Inflammatory macrophage treated with lipopolysaccharide for 1 hour (primary cell): Measurements from ENCODE around the gene SYTL2.
A peak's percentile ranks its signal among the peaks of the same experiment; 100 is the strongest.

Experiments
- DNase-seq, 2 donors: peaks; one replicate each; pipeline ENCODE4 v3.0.0-alpha.2; 2020 to 2022

The SYTL2 gene

GRCh38 chr11:85726381-85726780, 84.6 kb downstream of the SYTL2 start:
- DNase-seq: no peak

DNA sequence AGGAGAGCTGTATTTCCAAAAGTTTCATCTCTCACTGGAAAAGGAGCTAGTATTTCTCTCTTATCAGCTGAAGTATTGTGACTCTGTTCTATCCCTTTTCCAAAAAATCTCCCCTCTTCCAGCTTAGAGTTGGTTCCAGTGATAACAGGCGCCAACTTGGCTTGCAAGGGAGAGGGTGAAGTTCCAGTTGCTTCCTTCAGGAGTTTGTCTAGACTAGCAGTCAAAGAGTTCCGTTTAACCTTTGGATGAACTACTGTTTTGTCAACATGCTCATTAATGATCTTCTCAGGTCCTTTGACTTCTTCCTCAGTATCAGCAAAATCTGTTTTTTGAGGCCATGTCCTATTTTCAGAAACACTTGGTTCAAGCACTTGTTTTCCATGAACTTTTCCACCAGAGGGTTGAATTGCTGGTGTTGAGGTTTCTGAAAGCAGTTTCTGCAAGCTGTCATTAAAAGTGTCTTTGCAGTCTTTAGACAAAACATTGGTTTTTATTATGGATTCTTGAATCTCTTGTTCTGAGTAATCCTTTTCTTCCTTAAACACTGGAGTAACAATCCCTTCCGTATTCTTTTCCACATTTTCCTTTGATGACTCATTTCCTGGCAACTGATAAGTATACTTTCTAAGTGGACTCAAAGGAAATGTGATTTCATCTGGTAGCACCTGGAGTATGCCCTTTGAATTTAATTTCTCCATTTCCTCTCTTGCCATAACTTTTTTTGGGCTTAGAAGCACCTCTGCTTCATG, 85.3 kb downstream of the SYTL2 start:
- DNase-seq: no peak

DNA sequence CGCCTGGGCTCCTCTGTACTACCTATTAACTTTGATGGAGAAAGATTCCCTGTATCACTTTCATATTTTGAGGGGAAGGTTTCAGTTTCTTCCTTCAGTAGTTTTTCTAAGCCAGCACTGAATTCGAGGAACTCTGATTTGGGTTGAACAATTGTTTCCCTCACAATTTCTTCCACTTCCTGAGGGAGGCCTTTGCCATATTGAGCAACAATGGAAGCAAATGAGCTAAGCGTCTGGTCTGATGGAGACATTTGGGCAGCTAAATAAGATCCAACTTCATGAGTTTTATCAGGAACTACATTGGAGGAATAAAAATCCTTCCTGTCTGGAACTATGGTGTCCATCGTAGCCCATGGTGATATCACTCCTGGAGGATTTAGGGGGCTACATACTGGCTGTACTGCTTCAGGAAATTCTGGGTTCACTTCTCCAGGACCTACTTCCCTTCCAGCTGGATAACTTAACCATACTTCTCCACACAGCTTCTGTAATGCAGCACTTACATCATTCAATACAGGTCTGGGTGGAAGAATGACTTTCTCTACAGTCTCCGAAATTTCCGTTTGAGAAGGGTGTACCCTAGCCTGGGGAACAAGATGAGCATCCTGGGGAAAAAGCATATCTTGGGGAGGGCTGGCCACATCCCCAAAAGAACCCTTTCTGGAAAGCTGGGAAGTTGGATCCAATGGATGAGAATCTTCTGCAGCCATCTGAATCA, 86.0 kb downstream of the SYTL2 start:
- DNase-seq: peak; percentile 17 to 40

- DNase-seq: no peak
These were observed 87.9 kb downstream of the SYTL2 start for GRCh38 chr11:85723088-85723487.

DNA sequence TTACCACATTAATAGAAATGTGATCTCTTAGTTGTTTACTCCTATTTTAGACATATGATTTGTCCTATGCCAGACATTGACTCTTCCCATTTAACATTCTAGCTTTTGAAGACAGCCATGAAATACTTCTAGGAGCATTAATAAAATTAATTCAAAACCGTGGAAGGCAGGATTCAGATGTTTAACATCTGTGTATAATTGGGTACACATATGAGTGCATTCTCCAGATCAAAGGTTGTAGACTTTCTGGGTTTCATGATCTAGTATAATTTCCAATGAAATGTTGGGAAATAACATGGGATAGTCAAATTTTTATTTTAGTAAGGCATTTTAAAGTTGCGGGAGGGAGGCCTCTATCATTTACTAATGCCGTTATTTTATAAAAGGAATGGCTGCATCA, 89.8 kb downstream of the SYTL2 start:
- DNase-seq: no peak

DNA sequence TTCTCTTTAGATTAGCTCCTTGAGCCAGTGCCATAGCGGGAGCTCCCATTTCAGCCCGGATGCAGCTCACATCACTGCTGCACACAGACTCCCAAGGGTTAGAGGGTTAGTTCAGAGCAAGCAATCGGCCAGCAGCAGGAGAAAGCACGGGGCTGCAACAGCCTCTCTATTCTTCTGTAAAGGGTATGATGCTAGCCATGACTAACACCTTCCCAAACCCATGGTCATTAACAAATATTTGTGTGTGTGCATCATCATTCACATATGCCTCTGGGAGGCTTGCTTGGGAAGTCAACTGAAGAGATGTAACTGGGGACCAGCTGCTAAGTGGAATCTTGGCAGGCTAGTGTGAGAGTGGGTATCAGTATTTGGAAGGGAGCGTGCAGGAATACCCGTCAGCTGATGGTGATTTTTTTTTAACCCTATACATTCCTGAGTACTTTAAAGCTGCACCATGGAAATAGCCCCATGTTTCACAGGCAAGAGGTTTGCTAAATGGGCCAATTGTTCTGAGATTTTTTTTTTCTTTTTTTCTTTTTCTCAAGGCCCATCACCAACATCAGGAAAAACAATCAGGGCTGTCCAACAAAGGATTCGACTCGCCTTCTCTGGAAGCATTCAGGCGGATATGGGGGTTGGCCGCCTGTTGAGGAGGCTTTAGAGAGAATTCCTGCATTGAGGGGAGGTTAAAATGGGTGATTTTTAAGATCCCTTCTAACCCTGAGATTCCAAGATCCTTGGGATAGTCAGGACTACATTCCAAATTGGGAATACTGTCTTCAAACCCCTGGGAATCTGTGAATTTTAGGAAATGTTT, 91.7 kb downstream of the SYTL2 start:
- no peak for DNase-seq

GRCh38 chr11:85718126-85718943, 92.6 kb downstream of the SYTL2 start:
- DNase-seq: no peak

- DNase-seq: no peak
These were observed 93.5 kb downstream of the SYTL2 start for GRCh38 chr11:85717429-85717828.

DNA sequence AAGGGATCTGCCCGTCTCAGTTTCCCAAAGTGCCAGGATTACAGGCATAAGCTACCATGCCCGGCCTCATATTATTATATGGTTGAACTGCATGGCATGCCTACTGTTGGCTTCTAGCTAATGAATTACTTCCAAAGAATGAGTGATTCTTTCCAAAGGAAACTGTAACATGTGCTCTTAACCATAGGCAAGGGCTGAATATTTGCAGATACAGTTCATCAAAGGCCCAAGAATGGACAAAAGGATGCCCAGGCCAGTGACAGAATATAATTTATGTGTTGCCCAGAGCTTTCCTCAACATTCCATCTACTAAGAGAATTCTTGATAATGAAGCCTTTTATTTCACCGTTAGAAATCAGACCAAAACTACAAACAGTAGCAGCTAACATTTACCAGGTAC, 98.0 kb downstream of the SYTL2 start:
- DNase-seq: no peak

GRCh38 chr11:85710917-85711316, 100.0 kb downstream of the SYTL2 start:
- no peak for DNase-seq

DNA sequence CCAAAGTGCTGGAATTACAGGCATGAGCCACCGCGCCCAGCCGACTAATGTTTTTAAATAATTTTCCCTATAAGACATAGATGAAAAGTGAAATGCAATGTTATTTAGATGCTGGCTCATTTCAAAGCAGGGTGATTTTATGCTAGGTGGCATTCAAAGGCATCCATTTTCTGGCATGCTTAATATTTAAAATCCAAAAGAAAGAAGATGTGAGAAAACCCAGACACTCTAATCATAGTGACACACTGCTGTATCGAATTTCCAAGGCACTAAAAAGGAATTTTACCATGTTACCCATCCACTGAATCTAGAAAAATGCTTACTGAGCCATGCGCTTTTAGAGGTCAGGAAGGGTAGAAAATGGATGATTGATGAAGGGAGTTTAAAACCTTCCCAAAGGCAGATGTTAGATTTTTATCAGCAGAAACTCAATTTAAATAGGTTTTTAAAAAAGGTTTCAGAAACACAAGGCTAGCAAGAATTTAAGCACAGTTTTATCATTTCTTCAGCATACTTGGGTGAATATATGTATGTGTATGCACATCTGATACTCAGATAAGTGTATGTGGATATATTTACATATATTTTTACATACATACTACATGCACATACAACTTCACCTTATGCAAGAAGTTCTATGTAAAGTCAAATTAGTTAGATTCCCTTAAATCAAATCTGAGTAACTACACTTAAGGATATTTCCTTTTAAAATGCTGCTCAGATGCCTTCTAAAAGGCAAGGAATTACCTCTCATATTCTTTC, 100.8 kb downstream of the SYTL2 start:
- no peak for DNase-seq

DNA sequence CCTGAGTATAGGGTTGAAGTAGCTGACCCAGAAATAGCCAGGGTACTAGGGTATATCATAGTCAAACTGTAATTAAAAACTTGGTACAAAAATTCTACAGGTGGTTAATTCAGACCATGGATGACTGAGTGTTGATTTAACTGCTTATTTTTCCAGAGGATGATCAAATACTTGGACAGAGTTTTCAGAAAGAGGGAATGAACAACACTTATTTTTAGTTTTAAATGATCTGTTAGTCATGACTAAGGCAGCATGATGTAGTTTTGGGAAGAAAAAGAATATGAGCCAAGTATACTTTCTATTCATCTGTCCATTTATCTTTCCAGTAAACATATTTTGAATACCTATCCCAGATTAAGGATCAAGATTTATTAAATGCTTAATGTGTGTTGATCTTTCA, 105.1 kb downstream of the SYTL2 start:
- no peak for DNase-seq

- no peak for DNase-seq
These were observed 106.0 kb downstream of the SYTL2 start for GRCh38 chr11:85704967-85705366.

DNA sequence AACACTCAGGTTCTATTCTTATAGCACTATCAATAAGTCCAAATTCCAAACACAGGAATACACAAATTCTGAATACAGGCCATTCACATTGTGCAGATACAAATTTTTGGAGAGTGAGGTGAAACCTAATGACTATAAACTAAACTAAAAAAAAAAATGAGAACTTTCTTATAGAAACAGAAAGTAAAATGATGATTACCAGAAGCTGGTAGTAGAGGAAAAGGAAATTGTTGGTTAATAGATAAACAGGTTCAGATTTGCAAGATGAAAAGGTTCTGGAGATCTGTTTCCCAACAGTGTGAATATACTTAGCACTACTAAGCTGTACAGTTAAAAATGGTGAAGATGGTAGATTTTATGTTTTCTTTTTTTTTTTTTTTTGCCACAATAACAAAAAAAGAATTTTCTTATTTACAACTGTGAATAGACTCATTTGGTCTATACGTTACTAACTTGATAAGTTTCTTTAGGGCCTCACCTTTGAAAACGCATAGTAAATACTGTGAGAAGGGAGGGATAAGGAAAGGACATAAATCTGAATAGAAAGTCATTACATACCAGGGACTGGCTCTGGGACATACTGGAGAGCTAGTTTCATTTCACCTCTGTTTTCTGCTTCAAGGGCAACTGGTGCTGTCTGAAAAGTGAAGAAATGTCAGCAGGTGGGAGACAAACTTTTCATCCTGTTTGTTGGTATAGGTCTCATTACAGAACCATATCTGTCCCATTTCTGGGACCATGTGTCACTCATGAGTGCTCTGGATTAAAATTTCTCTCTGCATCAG, 110.8 kb downstream of the SYTL2 start:
- DNase-seq: no peak

- no peak for DNase-seq
These were observed 112.7 kb downstream of the SYTL2 start for GRCh38 chr11:85698195-85698594.

GRCh38 chr11:85697747-85698146, 113.2 kb downstream of the SYTL2 start:
- no peak for DNase-seq

DNA sequence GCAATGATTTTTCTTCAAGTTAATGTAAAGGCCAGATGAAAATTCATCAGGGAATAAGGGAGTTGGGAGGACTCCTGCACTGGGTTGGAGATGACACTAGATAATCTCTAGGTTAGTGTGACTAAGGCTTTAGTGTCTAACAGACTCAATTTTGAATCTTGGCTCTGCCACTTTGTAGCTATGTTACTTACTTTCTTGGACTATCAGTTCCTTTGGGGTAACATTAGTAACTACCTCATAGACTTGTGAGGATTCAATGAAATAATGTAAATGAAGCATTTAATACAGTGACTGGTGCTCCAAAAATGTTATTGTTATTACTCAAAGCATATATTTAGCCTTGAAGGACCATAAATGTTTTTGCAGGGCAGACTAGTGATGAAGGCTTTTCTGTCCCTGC, 115.4 kb downstream of the SYTL2 start:
- no peak for DNase-seq

DNA sequence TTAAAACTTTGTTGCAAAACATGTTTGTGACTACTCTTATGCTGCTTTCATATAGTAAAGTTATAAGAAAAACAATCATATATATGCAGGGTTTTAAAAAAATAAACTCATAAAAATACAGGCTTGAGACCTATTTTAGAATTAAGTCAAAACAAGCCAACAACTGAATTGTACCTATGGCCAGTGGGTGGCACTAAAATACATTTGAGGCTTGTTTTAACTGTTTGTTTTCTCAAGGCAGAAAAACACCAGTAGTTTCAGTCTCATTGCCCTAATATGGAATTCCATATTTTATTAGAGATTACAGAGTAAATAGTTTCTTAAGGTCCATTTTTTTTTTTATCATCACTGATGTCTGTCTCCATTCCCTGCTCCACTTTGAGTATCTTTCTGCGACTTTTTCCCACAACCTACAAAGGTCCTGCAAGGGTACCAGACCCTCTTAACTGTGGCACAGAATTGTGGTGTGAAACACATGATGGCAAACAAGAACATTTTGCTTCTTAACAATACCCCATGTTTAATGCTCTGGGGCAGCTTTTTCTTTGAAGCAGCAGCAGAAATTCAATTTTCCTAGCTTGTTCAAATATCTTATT, 116.5 kb downstream of the SYTL2 start:
- no peak for DNase-seq

- no peak for DNase-seq
These were observed 125.0 kb downstream of the SYTL2 start, which contains the start of gene CCDC89 for GRCh38 chr11:85685820-85686459. CCDC89 (minus strand) TSS chr11:85686195; CDS start chr11:85686130, 65 bp downstream.
